ENCODE measurements around the gene MLYCD.

MLYCD gene

DNA sequence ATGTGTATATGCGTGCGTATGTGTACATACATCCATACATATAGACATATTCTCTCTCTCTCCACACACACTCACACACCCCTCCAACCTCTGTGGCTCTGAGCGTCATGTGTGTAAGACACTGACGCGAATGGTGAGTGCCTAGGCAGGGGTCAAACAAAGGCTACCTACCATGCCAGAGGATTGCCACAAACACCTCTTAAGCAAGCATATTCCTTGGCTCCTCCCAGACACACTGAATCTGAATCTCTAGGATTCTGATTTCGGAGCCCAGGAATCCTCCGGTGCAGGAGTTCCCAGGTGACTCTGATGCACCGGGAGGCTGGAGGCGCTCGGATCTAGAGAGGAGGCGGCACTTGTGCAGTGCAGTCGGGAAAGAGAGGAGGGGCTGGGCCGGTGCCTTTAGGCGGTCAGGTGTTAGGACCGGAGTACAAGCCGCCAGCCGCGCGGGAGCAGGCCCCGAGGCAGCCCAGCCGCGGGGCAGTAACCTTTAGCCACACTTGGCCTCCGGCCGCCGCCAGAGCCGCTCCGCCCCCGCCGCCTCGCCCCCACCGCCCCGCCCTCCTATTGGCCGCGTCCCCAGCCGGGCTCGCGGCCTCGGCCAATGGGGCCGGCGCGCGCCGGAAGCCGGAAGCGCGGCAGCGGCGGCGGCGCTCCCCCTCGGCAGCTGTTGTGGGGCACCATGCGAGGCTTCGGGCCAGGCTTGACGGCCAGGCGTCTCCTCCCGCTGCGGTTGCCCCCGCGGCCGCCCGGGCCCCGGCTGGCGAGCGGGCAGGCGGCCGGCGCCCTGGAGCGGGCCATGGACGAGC is at the start of gene MLYCD:
Gene MLYCD, plus strand, starts transcription at position 653 of the 809 bp plus-strand sequence. Its CDS starts 30 bp downstream, at position 683.
- DNase-seq, result peak; percentile 19 to 71 (median 40)

DNA sequence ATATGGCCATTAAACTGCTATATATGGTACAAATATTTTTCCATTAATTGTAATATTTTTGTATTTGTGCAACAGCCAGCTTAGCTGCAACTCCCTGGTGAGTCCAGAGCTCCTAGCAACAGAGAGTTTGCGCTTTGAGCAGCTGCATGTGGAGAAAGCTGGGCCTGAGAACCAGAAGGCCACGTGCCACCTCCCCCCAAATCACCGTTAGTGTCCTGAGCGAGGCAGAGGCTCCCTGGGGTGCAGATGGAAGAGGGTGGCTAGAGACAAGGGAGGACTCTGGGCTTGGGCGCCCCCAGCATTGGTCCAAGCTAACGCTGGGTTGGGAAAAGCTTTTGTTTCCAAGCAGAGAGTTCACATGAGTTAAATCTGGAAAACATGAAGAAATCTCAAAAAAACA is 49.5 kb upstream of the MLYCD start:
- no peak for DNase-seq

DNA sequence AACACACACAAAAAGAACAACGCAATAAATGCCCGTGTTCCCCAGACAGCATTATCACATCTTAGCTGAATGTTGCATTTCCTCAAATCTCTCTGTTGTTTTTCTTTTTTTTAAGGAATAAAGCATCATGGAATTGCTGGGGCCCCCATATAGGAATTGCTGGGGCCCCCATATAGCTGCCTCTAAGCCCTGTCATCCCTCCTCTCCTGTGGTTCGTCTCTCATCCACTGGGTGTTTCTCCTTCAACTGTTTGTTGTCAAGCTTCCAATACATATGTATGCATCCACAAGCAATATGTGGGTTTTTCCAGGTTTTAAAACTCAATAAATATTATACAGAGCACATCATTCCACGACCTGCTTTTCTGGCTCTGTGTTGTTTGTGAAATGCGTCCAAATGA is 48.0 kb upstream of the MLYCD start:
- no peak for DNase-seq

DNA sequence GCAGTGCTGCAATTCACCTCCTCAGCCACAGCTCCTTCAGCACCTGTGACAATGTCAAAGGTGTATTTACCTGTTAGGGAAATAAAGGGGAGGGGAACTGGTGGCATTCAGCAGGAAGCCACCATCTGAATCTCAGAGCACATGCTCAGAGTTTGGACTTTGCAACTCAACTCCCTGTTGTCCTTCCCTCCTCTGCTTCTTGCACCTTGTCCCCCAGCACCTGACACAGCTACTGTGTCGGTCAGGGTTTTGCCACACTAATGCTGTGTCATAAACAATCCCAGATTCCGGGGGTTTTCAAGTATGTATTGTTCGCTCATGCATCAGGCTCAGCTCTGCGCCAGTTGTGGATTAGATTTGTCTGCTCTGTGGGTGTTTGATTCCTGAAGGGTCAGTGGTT is 47.4 kb upstream of the MLYCD start:
- DNase-seq, result no peak

DNA sequence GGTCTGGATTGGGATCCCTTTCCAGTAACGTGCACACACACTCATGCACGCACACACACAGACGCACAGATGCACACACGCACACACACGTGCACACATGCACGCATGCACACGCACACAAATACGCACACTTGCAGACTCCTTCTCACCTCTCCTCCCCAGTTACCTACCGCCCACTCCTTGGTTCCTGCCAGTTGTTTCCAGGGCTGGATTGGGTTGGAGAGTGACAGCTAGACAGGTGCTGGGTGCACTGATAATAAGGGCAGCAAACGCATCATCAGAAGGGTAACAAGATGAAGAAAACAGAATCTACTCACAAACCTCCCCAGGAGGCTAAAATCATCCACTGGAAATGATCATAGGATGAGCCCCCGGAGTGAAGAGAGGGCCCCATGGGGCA is 46.1 kb upstream of the MLYCD start:
- DNase-seq, result no peak

DNA sequence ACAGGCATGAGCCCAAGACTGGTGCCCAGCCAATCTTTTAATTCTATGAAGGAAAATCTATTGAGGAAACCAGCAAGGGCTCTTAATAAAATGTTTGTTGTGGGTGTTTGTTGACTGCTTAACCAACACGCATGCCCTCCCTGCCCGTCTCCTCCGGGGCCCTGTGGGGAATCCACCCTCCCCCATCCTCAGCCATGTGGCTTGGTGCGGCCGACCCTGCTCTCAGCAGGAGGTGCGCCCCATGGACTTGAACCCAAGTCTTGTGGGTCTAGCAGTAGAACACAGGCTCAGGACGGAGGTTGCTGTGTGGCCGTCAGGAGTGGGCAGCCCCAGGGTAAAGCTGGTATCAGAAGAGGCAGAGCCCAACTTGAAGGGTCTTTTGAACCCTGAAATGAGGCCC is 45.1 kb upstream of the MLYCD start:
- no peak for DNase-seq

DNA sequence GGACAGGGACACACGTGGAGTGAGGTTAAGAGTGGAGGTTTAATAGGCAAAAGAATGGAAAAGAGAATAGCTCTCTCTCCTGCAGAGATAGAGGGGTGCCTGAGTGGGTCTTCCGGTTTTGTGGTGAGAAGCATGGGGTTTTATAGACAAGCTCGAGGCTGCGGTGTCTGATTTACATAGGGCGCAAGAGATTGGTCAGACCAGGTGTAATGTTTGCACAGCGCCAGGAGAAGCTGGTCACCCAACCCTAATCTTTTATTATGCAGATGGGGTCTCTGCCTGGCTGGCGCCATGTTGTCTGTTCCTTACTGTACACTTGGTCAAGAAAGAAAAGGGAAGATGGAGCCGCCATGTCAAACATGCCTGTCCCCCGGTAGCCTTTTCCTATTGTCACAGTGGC is 44.5 kb upstream of the MLYCD start:
- no peak for DNase-seq

DNA sequence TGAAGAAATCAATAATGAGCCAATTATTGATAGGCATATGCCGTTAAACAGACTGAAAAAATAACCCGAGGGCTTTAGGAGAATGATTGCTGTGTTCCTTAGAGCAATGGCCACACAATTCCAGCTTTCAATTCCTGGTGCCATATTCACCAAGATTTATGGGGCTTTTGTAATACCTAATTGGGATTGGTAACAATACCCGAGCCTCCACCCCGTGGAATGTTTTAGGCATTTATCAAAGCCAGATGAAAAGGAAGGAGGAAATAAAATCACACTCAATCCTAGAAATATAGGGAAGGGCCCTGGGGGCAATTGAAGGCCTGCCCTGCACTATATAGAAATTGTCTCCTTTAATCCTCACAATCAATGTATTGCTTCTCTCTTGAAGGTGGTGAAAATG is 42.1 kb upstream of the MLYCD start:
- no peak for DNase-seq

DNA sequence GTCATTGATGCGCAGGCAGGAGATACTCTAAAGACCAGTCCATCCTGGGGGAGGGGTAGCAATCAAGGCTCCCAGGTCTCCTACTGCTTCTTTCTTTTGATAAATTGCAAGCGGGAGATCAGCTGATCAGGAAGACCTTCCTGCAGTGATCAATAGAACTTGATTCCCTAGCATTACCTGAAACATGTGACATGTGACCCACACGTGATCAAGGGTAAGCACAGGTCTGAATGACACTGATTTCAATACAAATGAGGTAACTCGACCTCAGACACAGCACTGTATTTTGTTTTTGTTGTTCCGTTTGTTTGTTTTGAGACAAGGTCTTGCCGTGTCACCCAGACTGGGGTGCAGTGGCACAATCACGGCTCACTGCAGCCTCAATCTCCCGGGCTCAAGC is 39.6 kb upstream of the MLYCD start:
- no peak for DNase-seq

DNA sequence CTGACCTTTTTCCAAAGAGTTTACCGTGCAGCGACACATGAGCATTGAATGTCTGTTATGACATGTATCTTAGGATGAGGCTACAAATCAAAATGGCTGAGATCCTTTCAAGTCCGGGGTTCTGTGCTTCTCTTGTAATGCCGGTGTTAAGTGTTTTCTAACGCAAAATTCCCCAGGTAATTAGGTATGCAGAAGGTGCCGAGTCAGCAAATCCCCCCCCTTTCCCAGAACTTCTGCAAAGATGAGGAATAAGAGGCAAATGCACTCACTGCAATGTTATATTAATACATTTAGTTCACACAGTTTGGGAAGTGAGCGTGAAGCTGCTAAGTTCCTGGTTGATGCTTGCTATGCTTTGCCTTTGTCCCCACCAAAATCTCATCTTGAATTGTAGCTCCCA is 36.3 kb upstream of the MLYCD start:
- no peak for DNase-seq

DNA sequence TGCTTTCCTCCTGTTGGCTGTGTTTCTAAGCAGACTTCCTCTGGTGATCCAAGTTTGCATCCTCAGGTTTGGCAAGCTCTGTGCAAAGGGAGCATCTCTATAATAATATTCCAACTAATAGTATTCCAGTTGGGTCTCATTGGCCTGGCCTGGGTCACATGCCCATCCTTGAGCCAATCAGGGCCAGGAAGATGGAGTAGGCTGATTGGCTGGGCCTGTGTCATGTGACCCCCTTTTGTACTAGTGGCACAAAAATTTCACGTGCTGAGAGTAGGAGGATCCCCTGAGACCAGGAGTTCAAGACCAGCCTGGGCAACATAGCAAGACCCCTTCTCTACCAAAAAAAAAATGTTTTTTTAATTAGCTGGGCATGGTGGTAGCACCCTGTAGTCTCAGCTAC is 35.2 kb upstream of the MLYCD start:
- DNase-seq, result no peak

DNA sequence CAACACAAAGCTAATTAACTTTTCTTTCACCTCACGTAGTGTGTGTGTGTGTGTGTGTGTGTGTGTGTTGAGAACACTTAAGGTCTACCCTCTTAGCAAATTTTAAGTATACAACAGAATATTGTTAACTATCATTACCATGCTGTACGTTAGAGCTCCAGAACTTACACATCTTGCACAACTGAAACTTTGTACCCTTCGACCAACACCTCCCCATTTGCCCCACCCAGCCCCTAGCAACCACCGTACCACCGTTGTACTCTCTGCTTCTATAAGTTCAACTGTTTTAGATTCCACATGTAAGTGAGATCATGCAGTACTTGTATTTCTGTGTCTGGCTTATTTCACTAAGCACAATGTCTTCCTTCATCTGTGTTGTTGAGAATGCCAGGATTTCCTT is 28.1 kb upstream of the MLYCD start:
- DNase-seq, result no peak

DNA sequence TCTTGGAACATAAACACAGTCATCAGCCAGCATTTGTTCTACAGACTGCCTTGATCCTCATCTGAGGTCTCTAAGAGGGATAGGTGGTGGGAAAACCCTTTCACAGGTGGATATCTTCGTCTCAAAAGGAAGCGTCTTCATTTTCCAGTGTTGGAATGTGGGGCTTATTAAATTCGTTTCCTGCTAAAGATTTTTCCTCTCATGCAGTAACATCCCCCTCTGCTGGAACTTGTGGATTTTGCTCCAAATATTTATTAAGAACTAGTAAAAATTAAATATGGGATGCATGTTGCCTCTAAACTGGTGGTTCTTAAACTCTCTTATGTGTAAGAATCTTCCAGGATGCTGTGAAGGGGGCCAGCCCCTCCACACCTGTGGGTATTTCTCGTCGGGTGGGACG is 20.1 kb upstream of the MLYCD start:
- no peak for DNase-seq

DNA sequence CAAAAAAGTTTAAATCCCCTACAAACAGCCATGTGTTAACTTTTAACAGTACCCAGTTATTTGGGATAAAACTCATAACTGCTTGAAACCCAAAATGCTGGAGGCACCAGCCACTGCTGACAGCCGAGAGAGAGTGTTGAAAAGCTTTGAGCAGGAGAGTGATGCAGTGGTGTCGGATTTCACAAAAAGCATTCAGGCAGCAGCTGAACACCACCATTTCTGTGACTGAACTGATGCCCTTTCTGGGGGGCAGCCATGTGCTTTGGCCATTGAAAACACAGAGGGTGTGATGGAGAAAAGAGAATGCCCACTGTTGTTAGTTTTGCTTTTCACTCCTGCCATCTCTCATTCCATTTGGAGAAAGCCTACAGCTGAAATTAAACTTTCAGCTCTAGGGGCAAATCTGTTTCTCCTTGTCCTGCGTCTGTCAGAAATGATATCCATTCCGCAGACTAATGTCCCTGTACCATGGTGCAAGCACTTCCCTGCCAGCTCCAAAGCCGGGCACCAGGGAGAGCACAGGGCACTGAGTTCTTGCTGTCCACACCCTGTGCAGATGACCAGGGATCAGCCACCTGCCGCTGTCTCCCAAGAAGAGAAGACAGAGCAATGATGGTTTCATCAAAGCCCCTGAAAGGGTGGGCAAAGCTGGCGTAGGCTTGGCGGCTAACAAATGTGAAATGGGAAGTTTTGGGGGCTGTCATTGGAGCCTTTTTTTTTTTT is 16.6 kb upstream of the MLYCD start:
- DNase-seq, result no peak

DNA sequence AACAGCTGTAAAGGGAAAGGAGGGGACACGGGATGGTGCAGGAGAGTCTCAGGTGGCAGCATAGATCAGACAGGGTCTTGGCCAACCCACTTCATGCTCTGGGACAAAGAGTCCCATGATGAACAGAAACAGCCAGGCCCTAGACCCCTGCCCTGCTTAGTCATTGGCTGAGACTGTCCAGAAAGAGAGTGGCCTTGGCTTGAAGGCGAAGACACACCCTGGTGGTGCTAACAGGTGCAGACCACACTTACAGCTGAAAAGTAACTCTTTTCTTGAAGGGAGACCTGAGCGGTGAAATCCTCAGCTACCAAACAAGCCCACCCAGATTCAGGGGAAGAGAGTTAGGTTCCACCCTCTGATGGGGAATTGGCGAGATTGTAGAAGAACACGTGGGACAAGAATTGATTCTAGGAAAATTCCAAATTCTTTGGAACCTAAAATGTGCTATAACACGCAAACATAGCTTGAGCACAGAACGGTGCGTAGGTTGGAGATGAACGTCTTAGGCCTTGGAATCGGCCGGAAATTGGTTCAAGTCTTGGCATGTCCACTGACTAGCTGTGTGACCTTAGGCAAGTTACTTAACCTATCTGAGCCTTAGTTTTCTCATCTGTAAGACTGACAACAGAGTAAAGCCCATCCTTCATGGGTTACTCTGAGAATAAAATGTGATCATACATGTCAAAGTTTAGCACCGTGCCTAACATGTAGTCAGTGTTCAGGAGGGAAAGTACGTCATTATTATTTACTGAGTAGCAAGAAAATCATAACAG is 12.5 kb upstream of the MLYCD start:
- DNase-seq, result no peak

DNA sequence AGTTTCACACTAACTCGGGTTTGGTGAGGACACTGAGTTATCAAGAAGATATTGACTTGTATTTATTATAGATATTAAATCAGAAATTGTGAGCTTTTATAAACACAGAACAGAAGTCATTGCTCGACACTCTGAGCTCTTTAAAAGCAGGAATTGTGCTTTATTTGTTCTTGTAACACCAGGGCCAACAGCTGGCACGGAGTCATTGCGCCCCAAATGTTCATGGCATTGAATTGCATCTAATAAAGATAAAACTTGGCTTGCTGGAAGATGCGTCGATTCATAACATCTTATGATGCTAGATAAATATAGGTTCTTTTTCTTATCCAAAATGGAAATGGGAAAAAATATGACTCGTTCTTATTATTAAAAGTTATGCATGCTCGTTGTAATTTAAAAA is 11.8 kb upstream of the MLYCD start:
- no peak for DNase-seq

DNA sequence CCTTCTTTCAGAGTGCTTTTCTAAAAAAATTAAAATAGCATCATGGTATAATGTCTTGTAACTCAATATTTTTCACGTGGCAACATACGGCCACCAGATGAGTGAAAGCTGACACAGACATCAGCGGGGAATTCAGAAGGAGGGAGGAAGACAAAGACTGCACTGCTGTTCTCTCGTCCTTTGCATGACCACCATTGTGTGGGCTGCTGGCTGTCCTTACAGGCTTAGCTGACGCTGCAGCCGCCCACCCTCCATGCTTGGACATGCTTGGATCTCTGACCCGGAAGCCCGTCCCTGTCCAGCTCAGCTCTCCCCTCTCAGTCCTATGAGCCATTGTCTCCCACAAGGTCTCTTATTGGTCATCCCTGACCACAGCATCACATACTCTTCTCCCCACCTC is 11.4 kb upstream of the MLYCD start:
- DNase-seq, result no peak

DNA sequence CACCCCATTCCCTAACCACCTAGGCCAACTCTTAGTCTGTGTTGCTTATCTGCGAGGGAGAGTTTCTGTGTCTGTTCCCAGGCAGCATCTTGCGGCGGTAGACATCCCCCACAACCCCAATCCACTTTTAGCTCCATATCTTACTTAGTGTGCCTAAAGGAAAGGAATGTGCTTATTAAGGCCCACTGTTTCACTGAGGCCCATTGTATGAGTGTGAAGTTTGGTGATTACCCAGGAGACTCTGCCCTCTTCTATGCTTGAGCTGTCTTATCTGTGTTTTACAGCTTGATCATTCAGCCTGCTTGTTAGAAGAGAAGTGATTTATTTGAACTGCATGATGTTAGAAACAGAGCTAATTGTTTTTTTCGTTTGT is 10.3 kb upstream of the MLYCD start:
- DNase-seq, result no peak

DNA sequence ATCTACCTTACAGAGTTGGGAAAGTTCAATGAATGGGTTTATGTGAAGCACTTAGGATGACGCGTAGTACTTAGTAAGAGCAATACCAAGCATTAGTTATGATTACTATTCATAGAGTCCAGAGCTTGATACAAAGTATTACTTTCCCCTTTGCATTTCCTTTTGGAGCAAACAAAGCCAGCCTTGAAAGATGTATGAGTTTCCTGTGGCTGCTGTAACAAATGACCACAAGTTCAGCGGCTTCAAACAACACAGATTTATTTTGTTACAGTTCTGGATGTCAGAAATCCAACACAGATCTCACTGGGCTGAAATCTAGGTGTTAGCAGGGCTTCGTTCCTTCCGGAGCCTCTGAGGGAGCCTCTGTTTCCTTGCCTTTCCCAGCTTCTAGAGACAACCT is 8.6 kb upstream of the MLYCD start:
- no peak for DNase-seq

DNA sequence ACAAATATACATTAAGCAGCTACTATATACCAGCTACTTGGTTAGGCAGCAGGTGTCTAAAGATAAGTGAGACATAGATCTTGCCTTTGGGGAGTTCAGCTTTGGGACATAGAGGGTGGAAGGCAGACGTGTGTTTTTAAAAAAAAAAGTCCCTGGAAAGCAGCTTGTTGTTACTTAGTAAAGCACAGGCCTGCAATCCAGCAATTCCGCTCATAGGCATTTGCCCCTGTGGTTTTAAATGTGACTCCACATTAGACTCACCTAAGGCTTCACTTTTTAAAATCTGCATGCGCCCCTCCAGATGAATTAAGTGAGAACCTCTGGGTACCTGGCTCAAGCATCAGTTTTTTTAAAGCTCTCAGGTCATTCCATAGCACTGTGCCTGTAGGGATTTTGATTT is 7.2 kb upstream of the MLYCD start:
- DNase-seq, result no peak

DNA sequence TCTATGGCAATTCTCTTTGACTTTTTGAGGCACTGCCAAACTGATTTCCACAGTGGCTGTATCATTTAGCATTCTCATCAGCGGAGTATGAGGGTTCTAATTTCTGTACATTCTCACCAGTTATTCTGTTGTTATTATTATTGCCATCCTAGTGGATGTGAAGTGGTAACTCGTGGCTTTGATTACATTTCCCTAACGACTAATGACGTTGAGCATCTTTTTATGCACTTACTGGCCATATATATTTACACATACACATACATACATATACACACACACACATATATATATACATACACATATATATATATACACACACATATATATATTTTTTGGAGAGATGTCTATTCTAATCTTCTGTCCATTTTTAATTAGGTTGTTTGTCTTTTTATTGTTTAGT is 3.7 kb upstream of the MLYCD start:
- no peak for DNase-seq

DNA sequence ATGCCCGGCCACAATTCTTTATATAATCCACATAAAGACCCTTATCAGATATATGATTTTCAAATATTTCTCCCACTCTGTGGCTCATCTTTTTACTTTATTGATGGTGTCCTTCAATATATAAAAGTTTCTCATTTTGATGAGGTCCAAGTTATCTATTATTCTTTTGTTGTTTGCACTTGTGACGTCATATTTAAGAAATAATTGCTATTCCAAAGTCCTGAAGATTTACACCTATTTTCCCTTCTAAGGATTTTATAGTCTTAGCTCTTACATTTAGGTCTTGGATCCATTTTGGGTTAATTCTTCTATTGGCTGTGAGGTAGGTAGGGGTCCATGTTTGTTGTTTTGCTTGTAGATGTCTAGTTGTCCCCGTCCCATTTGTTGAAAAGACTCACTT is 3.0 kb upstream of the MLYCD start:
- DNase-seq, result no peak

DNA sequence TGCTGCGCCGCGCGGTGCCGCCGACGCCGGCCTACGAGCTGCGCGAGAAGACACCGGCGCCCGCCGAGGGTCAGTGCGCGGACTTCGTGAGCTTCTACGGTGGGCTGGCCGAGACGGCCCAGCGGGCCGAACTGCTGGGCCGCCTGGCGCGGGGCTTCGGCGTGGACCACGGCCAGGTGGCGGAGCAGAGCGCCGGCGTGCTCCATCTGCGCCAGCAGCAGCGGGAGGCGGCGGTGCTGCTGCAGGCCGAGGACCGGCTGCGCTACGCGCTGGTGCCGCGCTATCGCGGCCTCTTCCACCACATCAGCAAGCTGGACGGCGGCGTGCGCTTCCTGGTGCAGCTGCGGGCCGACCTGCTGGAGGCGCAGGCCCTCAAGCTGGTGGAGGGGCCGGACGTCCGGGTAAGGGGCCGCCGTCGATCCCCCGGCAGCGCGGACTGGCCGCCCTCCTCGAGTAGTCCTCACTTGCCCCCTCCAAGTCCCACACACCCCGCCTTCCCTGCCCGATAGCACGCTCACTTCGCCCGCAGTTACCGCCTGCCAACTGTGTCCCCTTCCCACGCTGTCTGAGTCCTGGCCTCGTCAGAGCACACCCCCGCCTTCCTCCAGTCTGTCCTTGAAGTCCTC is 470 bp downstream of the MLYCD start:
- peak in 1 of 4 experiments; percentile 20 for DNase-seq
